Thyroid gland (tissue), 4 donors: ENCODE results near the gene BHMT2. TPM values are rescaled to one million over a fixed set of nuclear protein-coding genes. Genes with fewer than 3 reads are reported as not detected.

Experiments
- DNase-seq, 2 donors: peaks; one replicate each; pipeline ENCODE4 v3.0.0-alpha.2; 2019
- H3K27ac ChIP-seq, 3 donors: fragments of 200-600 bp; sonication (generic); 1 replicate in 2 of 3; 2 replicates in 1 of 3; pipeline ENCODE4 v1.5.1; 2016 to 2019; ENCODE audit warnings: mild to moderate bottlenecking in 1 of 3, moderate library complexity in 1 of 3
- H3K27me3 ChIP-seq: fragments of 200-600 bp; sonication (generic); one replicate; pipeline ENCODE4 v1.5.1; 2019
- H3K36me3 ChIP-seq, 2 donors: fragments of 200-600 bp; sonication (generic); one replicate each; pipeline ENCODE4 v1.5.1; 2016 to 2019
- H3K4me1 ChIP-seq, 2 donors: fragments of 200-600 bp; sonication (generic); one replicate each; pipeline ENCODE4 v1.5.1; 2017 to 2019
- H3K4me3 ChIP-seq, 3 donors: fragments of 200-600 bp; sonication (generic); replicated peaks in 1 of 3; 1 replicate in 2 of 3; 2 replicates in 1 of 3; pipeline ENCODE4 v1.5.1; 2016; ENCODE audit warnings: mild to moderate bottlenecking in 1 of 3
- H3K9me3 ChIP-seq: fragments of 200-600 bp; sonication (generic); one replicate; pipeline ENCODE4 v1.5.1; 2017
- CTCF ChIP-seq, 6 experiments: fragments of 200-600 bp in 3 of 6; fragments of 450-650 bp in 3 of 6; sonication (generic) in 3 of 6; IDR thresholded peaks; one replicate each; pipeline ENCODE4 v1.5.1; 2016 to 2019; ENCODE audit warnings: antibody characterized with exemption in 6 of 6, mild to moderate bottlenecking in 2 of 6, inconsistent platforms in 1 of 6, moderate library complexity in 1 of 6
- POLR2A ChIP-seq, 2 donors: fragments of 450-650 bp; IDR thresholded peaks; one replicate each; pipeline ENCODE4 v1.6.1; 2017; ENCODE audit warnings: antibody characterized with exemption in 2 of 2, mild to moderate bottlenecking in 2 of 2, moderate library complexity in 1 of 2
- WGBS, 2 donors: methylation state at CpG; one replicate each; pipeline ENCODE4 v1.1.5; 2017; 5-methylcytosine and 5-hydroxymethylcytosine counted together
- intact Hi-C: fragments of 100-400 bp; cut with DNase I; formaldehyde crosslinking; loops from one replicate; pipeline ENCODE4 v1.15.1; 2023
- total RNA-seq, 4 donors: library from RNA; depleted of rRNA; stranded (reverse); fragments of >200 nt; gene quantifications; one replicate each; pipeline ENCODE4 v1.2.3, GENCODE V29; 2016

Gene BHMT2
- total RNA-seq, 4 donors from 2014 or later = 46.1 to 126 (median 65.4) TPM

DNA sequence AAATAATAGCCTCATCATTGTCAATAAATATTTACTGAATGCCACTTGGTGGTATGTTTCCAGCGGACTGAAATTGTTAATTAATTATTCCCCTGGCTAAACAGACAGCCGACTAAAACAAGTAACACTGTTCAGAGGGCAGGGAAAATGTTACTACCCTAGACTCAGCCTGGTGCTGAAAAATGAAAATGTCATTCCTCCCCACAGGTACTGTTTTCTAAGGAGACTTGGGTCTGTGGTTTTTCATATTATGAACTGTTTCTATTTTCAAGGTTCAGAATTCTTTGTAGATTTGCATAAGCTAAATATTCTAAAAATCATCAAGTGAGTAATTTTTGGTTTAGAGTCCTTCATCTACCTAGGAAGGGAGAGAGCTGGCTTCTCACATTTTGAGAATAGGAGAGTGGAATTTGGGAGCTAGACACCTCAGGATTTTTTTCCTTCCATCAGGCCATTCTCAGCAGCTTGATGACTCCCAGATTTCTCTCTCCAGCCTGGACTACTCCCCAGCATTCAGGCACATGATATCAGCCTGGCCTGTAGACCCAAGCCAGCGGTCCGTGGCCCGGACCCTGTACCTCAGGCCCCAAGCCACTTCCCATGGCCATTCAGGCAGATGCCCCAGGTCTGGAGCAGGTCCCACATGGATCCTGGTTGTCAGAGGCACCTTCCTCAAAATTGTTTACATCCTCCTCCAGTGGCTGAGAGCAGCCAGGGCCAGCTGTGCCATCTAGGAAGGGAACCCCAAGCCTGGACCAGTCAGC, 66.4 kb downstream of the BHMT2 start:
- Histone ChIP-seq H3K27me3 (no peaks in the 10 kb centered on the region), H3K9me3 (no peaks in the 10 kb centered on the region), H3K4me3 (no peak overlapping the region), H3K36me3 (no peaks in the 10 kb centered on the region), H3K4me1 (peaks cover 4 to 5% of the 10 kb centered on the region in 2 donors), H3K27ac (no peak overlapping the region)
- 85 to 95% methylated on average over 5 of the region's 5 CpGs for WGBS, 2 donors
- TF ChIP-seq CTCF (IDR thresholded peaks at IDR 0.05) = no peak
- TF ChIP-seq POLR2A (IDR thresholded peaks at IDR 0.05) = no peak
- no peak for DNase-seq
- intact Hi-C loops = no loop called here

DNA sequence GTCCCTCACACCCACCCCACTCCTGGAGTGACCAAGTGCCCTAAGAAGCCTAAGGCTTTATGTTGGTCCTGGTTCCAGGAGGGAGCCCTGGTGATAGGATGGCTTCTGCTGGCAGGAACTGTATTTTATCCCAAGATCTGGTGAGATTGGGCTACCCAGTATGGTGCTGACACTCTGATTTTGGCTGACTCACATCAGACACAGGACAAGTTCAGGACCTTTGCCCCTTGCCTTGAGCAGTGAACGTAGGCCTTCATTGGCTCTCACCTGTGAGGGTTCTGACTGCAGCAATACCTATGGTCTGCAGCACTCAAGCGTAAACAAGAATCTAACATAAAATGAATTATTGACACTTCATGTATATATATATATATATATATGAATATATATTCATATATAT, 67.1 kb downstream of the BHMT2 start:
- H3K4me1 ChIP-seq = peaks cover 4 to 5% of the 10 kb centered on the region in 2 donors
- H3K9me3 ChIP-seq = no peaks in the 10 kb centered on the region
- intact Hi-C loops = no loop called here
- DNase-seq = no peak
- no peak overlapping the region for H3K4me3 ChIP-seq
- TF ChIP-seq POLR2A (IDR thresholded peaks at IDR 0.05) (no peak), CTCF (IDR thresholded peaks at IDR 0.05) (no peak)
- 74 to 94% methylated on average over 2 of the region's 2 CpGs for whole genome bisulfite sequencing, 2 donors
- no peaks in the 10 kb centered on the region for H3K27me3 ChIP-seq
- H3K36me3 ChIP-seq = no peaks in the 10 kb centered on the region
- H3K27ac ChIP-seq = no peak overlapping the region

Other genes starting within 250 kb of the BHMT2 start
- gene ARSB, start 84.5 kb upstream of the BHMT2 start, total RNA-seq = 10 to 100 TPM; 10.0 to 17.4 (median 13.9) TPM
- gene DMGDH, start 93 bp upstream of the BHMT2 start, total RNA-seq = 10 to 100 TPM in 2 of 4 donors, 1 to 10 TPM in 2; 7.0 to 15.9 (median 10.4) TPM
- gene BHMT, start 42.0 kb downstream of the BHMT2 start, total RNA-seq = 1 to 10 TPM in 3 of 4 donors, not detected in 1; 1.2 to 2.0 (median 1.2) TPM
- 10 to 100 TPM; 29.7 to 48.5 (median 30.9) TPM for gene JMY, start 166.4 kb downstream of the BHMT2 start, total RNA-seq